Esophagus squamous epithelium (tissue), 4 donors: ENCODE measurements around the gene FA2H.

Source experiments
- POLR2A ChIP-seq, 4 donors: fragments of 450-650 bp; IDR thresholded peaks; one replicate each; pipeline ENCODE4 v1.6.1; 2017; ENCODE audit warnings: antibody characterized with exemption in 4 of 4, mild to moderate bottlenecking in 4 of 4, moderate library complexity in 3 of 4
- TF ChIP-seq, protein P1 (sequence below), 6 experiments: fragments of 450-650 bp in 4 of 6; fragments of 200-600 bp in 2 of 6; sonication (generic) in 2 of 6; IDR thresholded peaks; one replicate each; pipeline ENCODE4 v1.5.1; 2016 to 2019; ENCODE audit warnings: antibody characterized with exemption in 6 of 6, mild to moderate bottlenecking in 4 of 6, moderate library complexity in 4 of 6

DNA sequence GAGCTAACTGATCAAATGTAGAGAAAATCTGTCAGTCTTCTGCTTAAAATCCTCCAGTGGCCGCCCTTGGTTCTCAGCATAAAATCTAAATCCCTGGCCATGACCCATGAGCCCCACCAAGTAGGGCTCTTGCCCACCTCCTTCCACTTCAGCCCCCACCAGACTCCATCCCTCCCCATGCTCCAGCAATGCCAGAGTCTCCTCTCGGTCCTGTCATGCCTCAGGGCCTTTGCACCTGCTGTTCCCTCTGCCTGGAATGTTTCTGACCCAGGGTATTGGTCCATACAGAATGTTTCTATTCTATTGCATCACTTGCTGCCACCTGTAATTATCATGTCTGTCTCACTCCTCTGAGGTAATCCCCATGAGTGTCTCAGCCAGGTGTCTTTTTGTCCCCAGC is 22.4 kb downstream of the FA2H start:
- TF ChIP-seq, protein P1, sequence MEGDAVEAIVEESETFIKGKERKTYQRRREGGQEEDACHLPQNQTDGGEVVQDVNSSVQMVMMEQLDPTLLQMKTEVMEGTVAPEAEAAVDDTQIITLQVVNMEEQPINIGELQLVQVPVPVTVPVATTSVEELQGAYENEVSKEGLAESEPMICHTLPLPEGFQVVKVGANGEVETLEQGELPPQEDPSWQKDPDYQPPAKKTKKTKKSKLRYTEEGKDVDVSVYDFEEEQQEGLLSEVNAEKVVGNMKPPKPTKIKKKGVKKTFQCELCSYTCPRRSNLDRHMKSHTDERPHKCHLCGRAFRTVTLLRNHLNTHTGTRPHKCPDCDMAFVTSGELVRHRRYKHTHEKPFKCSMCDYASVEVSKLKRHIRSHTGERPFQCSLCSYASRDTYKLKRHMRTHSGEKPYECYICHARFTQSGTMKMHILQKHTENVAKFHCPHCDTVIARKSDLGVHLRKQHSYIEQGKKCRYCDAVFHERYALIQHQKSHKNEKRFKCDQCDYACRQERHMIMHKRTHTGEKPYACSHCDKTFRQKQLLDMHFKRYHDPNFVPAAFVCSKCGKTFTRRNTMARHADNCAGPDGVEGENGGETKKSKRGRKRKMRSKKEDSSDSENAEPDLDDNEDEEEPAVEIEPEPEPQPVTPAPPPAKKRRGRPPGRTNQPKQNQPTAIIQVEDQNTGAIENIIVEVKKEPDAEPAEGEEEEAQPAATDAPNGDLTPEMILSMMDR (IDR thresholded peaks at IDR 0.05), result no peak
- TF ChIP-seq POLR2A (IDR thresholded peaks at IDR 0.05), result no peak
